ENCODE results near the gene DCP2. TPM values are rescaled to one million over a fixed set of nuclear protein-coding genes. Genes with fewer than 3 reads are reported as not detected.
A peak's percentile ranks its signal among the peaks of the same experiment; 100 is the strongest.

The DCP2 gene
- total RNA-seq, 1 donor from 2014 or later, result 96.1 TPM

DNA sequence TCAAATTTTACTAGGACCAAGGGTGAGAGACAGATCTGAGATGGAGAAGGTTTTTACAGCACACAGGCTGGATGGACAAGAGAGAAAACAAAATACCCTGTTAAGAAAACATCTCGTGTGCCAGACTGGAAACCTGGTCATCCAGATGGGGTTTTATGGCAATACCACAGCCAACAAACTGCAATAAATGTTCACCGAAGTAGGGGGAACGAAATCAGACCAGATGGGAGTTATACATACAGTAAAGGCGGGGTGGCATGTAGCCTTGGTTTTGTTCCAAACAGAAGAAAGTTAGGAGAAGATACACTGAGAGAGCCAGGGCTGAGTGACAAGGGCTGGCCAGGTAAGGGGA is 63.3 kb downstream of the DCP2 start:
- H3K9me3 Mint-ChIP-seq, result no peaks in the 10 kb centered on the region
- no peak overlapping the region for H3K4me3 Mint-ChIP-seq
- DNase-seq (ENCODE audit: low read depth, low spot score), result no peak
- no peak overlapping the region for H3K27ac Mint-ChIP-seq (ENCODE audit: unreplicated experiment)
- TF ChIP-seq, protein P1, sequence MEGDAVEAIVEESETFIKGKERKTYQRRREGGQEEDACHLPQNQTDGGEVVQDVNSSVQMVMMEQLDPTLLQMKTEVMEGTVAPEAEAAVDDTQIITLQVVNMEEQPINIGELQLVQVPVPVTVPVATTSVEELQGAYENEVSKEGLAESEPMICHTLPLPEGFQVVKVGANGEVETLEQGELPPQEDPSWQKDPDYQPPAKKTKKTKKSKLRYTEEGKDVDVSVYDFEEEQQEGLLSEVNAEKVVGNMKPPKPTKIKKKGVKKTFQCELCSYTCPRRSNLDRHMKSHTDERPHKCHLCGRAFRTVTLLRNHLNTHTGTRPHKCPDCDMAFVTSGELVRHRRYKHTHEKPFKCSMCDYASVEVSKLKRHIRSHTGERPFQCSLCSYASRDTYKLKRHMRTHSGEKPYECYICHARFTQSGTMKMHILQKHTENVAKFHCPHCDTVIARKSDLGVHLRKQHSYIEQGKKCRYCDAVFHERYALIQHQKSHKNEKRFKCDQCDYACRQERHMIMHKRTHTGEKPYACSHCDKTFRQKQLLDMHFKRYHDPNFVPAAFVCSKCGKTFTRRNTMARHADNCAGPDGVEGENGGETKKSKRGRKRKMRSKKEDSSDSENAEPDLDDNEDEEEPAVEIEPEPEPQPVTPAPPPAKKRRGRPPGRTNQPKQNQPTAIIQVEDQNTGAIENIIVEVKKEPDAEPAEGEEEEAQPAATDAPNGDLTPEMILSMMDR (conservative IDR thresholded peaks at IDR 0.05), result no peak
- H3K27me3 Mint-ChIP-seq (ENCODE audit: low read depth), result no peaks in the 10 kb centered on the region
- H3K36me3 Mint-ChIP-seq (ENCODE audit: low read depth), result peaks cover 5% of the 10 kb centered on the region
- peaks cover 16% of the 10 kb centered on the region for H3K4me1 Mint-ChIP-seq

DNA sequence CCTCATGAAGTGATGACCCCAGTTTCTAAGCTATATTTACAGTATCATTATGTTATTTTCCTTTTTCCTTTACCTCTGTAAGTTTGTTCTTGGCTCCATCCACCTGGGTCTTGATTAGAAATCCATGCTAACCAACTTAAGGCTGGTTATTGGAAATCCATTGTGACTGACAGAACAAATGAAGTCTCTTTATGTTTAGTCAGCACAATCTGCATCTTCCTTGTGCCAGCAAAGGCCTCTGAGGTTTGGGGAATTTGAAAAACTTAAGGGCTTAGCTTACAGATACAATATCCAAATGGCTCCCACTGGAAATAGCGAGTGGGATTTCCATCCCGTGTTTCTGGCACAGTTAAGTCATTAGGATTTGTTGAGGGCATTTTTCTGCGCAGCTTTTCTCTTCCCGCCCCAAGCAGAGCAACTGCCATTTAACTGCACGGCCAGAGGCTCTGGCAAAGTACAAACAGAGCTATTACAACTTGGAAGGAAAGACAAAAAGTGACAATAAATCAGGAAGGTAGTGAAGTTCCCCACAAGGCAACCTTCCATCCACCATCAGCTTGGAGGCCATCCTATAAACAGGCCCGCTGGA is 64.2 kb downstream of the DCP2 start:
- H3K4me1 Mint-ChIP-seq, result peaks cover 22% of the 10 kb centered on the region
- no peaks in the 10 kb centered on the region for H3K9me3 Mint-ChIP-seq
- no peaks in the 10 kb centered on the region for H3K27me3 Mint-ChIP-seq (ENCODE audit: low read depth)
- no peak for DNase-seq (ENCODE audit: low read depth, low spot score)
- TF ChIP-seq, protein P1 (conservative IDR thresholded peaks at IDR 0.05), result no peak
- H3K36me3 Mint-ChIP-seq (ENCODE audit: low read depth), result peaks cover 3% of the 10 kb centered on the region
- no peak overlapping the region for H3K4me3 Mint-ChIP-seq
- no peak overlapping the region for H3K27ac Mint-ChIP-seq (ENCODE audit: unreplicated experiment)

DNA sequence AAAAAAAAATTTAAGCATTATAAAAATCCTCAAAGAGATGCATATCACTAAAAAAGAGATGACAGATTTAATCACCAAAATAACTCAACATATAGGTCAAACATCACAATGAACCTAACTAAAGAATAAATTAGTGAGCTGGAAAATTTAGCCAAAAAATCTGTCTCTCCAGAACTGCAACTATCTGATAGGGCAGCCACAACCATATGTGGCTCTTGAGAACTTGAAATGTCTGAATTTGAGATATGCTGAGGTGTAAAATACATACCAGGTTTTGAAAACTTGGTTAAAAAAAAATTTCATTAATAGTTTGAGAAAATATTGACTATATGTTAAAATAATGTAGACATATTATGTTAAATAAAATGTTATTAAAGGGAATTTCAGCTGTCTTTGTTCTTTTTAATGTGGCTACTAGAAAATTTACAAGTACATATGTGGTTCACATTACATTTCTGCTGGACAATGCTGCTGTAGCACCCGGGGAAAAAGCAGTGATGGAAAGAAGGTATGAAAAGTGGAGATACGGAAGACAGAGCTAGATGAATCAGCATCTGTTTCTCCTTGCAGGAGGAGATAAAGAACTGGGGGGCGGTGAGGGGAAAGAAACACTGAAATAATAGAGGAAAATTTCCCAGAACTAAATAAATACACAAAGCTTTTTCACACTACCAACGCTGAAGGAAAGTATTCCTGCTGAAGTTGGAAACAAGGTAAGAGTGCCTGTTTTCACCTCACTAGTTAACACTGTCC is 66.1 kb downstream of the DCP2 start:
- DNase-seq (ENCODE audit: low read depth, low spot score), result no peak
- Mint-ChIP-seq H3K4me3 (no peak overlapping the region), H3K36me3 (ENCODE audit: low read depth) (peaks cover 3% of the 10 kb centered on the region), H3K9me3 (no peaks in the 10 kb centered on the region), H3K27ac (ENCODE audit: unreplicated experiment) (no peak overlapping the region), H3K4me1 (peaks cover 32% of the 10 kb centered on the region), H3K27me3 (ENCODE audit: low read depth) (no peaks in the 10 kb centered on the region)
- TF ChIP-seq, protein P1 (conservative IDR thresholded peaks at IDR 0.05), result no peak

DNA sequence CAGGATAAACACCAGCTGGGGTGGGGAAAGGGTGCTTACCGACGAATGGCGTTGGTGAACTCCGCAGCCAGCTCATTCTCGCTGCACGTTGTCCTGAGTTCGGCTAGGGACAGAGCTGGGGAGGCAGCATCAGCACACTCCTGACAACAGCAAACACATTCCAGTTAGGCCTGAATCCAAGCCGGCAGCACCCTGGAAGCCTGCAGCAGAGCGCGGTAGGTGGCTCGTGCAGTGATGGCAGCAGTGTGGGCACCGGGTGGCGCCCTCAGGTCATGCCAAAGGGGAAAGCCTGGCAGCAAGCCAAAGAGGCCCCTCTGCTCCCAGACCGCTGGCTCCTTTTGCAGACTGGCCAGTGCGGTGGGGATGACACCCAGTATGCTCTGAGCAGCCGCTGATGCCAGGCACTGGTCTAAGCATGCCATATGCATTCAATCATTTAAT is 66.9 kb downstream of the DCP2 start:
- DNase-seq (ENCODE audit: low read depth, low spot score), result peak; percentile 25
- no peak overlapping the region for H3K4me3 Mint-ChIP-seq
- TF ChIP-seq, protein P1 (conservative IDR thresholded peaks at IDR 0.05), result peak; percentile 41
- peaks cover 3% of the 10 kb centered on the region for H3K36me3 Mint-ChIP-seq (ENCODE audit: low read depth)
- peaks cover 32% of the 10 kb centered on the region for H3K4me1 Mint-ChIP-seq
- H3K27me3 Mint-ChIP-seq (ENCODE audit: low read depth), result no peaks in the 10 kb centered on the region
- H3K27ac Mint-ChIP-seq (ENCODE audit: unreplicated experiment), result no peak overlapping the region
- H3K9me3 Mint-ChIP-seq, result no peaks in the 10 kb centered on the region

DNA sequence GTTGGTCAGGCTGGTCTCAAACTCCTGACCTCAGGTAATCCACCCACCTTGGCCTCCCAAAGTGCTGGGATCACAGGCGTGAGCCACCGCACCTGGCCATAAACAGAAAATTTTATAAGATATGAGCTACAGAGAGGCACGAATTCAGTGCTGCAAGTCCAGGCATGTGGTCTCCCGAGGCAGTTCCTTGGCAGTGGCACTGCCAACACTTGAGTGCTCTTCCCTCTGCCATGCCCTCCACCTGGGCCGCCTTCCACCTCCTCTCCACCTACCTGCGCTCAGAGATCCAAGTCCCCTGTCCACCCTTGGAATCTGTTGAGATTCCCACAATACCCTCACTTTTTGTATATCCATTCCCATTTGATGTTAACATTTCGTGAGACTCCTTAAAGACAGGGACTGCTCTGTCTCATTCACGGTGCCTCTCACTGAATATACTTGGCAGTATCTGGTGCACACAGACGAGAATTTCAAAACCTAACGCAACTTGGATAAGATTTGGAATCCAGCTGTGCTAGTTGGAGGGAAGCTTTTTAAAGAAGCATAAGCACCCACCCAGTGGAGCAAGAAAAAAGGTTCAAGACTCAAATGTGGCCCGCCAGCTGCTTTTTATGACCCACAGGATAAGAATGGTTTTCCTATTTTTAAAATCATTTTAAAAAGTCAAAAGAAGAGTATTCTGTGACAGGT is 68.3 kb downstream of the DCP2 start:
- Mint-ChIP-seq H3K4me3 (no peak overlapping the region), H3K9me3 (no peaks in the 10 kb centered on the region), H3K36me3 (ENCODE audit: low read depth) (peaks cover 3% of the 10 kb centered on the region), H3K4me1 (peaks cover 32% of the 10 kb centered on the region), H3K27ac (ENCODE audit: unreplicated experiment) (peak overlapping the region; percentile 90), H3K27me3 (ENCODE audit: low read depth) (no peaks in the 10 kb centered on the region)
- TF ChIP-seq, protein P1 (conservative IDR thresholded peaks at IDR 0.05), result no peak
- no peak for DNase-seq (ENCODE audit: low read depth, low spot score)
